ENCODE results near the gene KCNQ1. TPM values are rescaled to one million over a fixed set of nuclear protein-coding genes. Genes with fewer than 3 reads are reported as not detected.
A peak's percentile ranks its signal among the peaks of the same experiment; 100 is the strongest.

KCNQ1 gene
- total and polyA plus RNA-seq, 12 donors = 11.0 to 447 (median 320) TPM

DNA sequence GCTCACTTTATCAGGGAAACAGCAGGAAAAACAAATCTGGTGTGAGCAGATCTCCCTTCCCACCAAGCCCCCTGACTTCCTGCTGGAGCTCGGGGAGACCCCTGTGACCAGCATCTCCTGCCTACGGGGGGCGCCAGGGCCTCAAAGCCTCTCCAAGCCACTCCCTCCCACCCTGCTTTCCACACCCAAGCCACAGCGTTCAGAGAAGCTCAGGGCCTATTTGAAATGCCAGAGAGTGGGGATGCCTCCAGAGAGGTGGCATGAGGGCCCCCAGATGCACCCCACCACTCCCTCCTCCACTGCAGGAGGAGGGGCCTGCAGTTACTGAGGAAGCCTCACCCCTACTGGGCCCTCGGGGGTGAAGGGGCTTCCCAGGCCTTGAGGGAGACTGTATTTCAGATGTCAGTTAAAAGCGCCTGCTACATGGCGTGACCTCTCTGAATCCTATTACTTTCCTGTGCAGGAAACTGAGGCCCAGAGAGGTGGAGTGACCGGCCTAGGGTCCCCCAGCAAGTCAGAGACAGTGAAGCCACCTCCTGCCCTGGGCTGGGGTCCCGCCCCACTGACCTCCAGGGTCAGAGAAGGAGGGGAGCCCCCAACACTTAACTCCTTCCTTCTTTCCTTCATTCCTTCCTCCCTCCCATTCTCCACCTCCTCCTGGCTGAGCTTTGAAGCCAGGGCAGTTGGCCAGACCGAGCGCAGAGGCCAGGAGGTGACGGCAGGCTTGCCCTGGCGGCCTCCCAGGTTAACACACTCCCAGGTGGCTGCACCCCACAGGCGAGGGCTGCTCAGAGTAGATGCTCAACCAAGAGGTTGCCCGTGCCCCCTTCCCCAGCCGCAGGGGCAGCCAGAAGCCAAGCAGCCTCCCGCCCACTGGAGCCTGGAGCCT is 446.8 kb downstream of the KCNQ1 start:
- Histone ChIP-seq H3K27ac (peak overlapping the region in 2 of 5 donors; percentile 52 to 70), H3K4me1 (replicated peaks in 1 of 2) (peaks cover 14 to 20% of the 10 kb centered on the region in 2 donors), H3K4me3 (peak overlapping the region in 1 of 4 donors; percentile 49), H3K9me3 (replicated peaks in 1 of 3) (no peaks in the 10 kb centered on the region), H3K36me3 (replicated peaks in 1 of 2) (no peaks in the 10 kb centered on the region), H3K27me3 (no peaks in the 10 kb centered on the region)
- TF ChIP-seq POLR2A (IDR thresholded peaks at IDR 0.05) = no peak
- TF ChIP-seq, protein P1, sequence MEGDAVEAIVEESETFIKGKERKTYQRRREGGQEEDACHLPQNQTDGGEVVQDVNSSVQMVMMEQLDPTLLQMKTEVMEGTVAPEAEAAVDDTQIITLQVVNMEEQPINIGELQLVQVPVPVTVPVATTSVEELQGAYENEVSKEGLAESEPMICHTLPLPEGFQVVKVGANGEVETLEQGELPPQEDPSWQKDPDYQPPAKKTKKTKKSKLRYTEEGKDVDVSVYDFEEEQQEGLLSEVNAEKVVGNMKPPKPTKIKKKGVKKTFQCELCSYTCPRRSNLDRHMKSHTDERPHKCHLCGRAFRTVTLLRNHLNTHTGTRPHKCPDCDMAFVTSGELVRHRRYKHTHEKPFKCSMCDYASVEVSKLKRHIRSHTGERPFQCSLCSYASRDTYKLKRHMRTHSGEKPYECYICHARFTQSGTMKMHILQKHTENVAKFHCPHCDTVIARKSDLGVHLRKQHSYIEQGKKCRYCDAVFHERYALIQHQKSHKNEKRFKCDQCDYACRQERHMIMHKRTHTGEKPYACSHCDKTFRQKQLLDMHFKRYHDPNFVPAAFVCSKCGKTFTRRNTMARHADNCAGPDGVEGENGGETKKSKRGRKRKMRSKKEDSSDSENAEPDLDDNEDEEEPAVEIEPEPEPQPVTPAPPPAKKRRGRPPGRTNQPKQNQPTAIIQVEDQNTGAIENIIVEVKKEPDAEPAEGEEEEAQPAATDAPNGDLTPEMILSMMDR (IDR thresholded peaks at IDR 0.05) = no peak
- intact Hi-C loops (cut with DNase I) = loop anchor here (2.0 to 5.0 kb wide), 2 partner anchors 464 to 465 kb away; no protein-coding TSS in a partner anchor
- WGBS, 4 donors = 42 to 53% (median 45%) methylated on average over 9 to 17 of the region's 17 CpGs
- DNase-seq = peak in 6 of 7 donors; percentile 50 to 62 (median 57)

DNA sequence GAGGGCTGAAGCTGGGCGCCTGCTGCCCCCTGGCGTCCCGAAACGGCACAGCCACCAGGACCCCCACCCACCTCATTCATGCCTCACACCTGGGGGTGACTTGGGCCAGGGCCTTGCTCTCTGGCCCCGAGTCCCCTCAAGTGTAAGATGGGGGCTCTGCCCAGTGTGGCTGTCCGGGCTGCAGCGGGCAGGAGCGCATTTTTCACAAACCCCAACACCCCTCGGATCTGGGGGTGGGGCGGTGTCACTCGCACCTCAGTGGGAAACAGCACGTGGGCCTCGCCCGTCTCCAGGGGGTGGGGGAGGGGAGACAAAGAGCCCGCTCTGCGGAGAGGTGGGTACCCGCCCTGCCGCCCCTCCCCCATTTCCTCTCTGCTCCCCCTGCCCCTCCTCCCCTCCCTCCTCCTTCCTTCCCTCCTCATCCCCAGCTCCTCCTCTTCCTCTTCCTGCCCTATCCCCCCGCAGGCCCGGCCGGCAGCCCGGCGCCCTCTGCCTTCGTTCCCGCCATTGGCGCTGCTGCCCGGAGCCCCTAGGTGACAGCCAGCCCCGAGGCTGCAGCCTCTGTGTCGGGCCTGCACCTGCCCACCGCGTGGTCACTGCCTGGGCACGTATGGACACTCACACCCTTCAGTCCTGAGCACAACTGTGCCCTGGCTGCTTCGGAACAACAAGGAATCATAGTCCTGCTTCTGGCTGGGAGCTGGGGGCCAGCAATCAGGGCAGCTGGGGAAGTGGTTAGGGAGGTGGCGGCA is 447.6 kb downstream of the KCNQ1 start:
- no peak for TF ChIP-seq POLR2A (IDR thresholded peaks at IDR 0.05)
- TF ChIP-seq, protein P1 (IDR thresholded peaks at IDR 0.05) = peak; percentile 84 to 95 (median 90)
- WGBS, 4 donors = 8 to 15% (median 9%) methylated on average over 14 to 34 of the region's 34 CpGs
- intact Hi-C loops (cut with DNase I) = loop anchor here in 1 of 2 donors (5.0 kb wide), 1 partner anchor 465 kb away; no protein-coding TSS in a partner anchor
- Histone ChIP-seq H3K4me1 (replicated peaks in 1 of 2) (peaks cover 14 to 20% of the 10 kb centered on the region in 2 donors), H3K4me3 (peak overlapping the region in 1 of 4 donors; percentile 49), H3K36me3 (replicated peaks in 1 of 2) (no peaks in the 10 kb centered on the region), H3K27ac (peak overlapping the region in 3 of 5 donors; percentile 4 to 70 (median 52)), H3K9me3 (replicated peaks in 1 of 3) (no peaks in the 10 kb centered on the region), H3K27me3 (no peaks in the 10 kb centered on the region)
- peak in 5 of 7 donors; percentile 31 to 61 (median 52) for DNase-seq

DNA sequence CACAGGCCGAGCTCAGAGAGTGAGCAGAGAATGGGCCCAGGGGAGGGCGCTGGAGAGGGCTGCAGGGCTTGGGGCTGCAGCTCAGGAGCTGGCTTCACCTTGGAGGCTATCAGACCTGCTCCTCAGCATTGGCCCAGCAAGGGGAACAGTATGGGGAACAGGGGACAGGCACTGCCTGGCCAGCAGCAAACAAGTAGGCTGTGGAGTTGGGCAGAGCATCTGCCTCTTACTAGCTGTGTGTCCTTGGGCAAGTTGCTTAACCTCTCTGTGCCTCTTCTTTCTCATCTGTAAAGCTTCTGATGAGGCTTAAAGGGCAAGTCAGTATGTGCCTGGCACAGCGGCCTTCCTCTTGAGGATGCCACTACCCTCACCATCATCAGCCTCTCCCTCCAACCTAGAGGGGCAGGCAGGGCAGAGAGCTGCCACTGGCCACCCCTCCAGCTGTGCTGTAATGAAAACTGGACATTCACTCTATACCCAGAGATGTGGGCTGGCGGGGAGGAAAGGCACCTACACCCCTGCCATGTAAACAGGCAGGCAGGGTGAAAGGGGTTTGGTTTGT is 448.2 kb downstream of the KCNQ1 start:
- peak overlapping the region in 1 of 4 donors; percentile 49 for H3K4me3 ChIP-seq
- DNase-seq = no peak
- TF ChIP-seq, protein P1 (IDR thresholded peaks at IDR 0.05) = no peak
- no peak for TF ChIP-seq POLR2A (IDR thresholded peaks at IDR 0.05)

More for the DNA sequence above, 448.2 kb downstream of the KCNQ1 start:
- Histone ChIP-seq H3K27ac (peak overlapping the region in 3 of 5 donors; percentile 4 to 70 (median 52)), H3K9me3 (replicated peaks in 1 of 3) (no peaks in the 10 kb centered on the region), H3K4me1 (replicated peaks in 1 of 2) (peaks cover 14 to 19% of the 10 kb centered on the region in 2 donors), H3K36me3 (replicated peaks in 1 of 2) (no peaks in the 10 kb centered on the region), H3K27me3 (no peaks in the 10 kb centered on the region)
- intact Hi-C loops (cut with DNase I) = loop anchor here in 1 of 2 donors (5.0 kb wide), 1 partner anchor 466 kb away; no protein-coding TSS in a partner anchor
- 50 to 100% (median 54%) methylated on average over 2 to 4 of the region's 4 CpGs for WGBS, 4 donors

All from adrenal gland (tissue), 12 donors.